BE2C (cell line): Measurements from ENCODE around the gene TIE1.

Experiments used
- DNase-seq: peaks from one replicate; pipeline ENCODE4 v3.0.0-alpha.2; 2020
- H3K27me3 ChIP-seq: fragments of 250-450 bp; sonication (Bioruptor Pico); 2 replicates; pipeline ENCODE4 v1.5.1; 2020; ENCODE audit warnings: mild to moderate bottlenecking
- H3K36me3 ChIP-seq: fragments of 250-450 bp; sonication (Bioruptor Pico); 2 replicates; pipeline ENCODE4 v1.5.1; 2020; ENCODE audit warnings: mild to moderate bottlenecking
- H3K4me1 ChIP-seq: fragments of 250-450 bp; sonication (Bioruptor Pico); 2 replicates; pipeline ENCODE4 v1.5.1; 2020
- H3K4me3 ChIP-seq: 2 replicates; pipeline ENCODE4 v1.5.1; 2011; ENCODE audit warnings: low read depth, low read length
- H3K9me3 ChIP-seq: fragments of 250-450 bp; sonication (Bioruptor Pico); 2 replicates; pipeline ENCODE4 v1.5.1; 2020
- TF ChIP-seq, protein P1 (sequence below): IDR thresholded peaks from 2 replicates; pipeline ENCODE4 v1.5.1; 2012; ENCODE audit warnings: mild to moderate bottlenecking, low read depth, low read length

TIE1 gene

DNA sequence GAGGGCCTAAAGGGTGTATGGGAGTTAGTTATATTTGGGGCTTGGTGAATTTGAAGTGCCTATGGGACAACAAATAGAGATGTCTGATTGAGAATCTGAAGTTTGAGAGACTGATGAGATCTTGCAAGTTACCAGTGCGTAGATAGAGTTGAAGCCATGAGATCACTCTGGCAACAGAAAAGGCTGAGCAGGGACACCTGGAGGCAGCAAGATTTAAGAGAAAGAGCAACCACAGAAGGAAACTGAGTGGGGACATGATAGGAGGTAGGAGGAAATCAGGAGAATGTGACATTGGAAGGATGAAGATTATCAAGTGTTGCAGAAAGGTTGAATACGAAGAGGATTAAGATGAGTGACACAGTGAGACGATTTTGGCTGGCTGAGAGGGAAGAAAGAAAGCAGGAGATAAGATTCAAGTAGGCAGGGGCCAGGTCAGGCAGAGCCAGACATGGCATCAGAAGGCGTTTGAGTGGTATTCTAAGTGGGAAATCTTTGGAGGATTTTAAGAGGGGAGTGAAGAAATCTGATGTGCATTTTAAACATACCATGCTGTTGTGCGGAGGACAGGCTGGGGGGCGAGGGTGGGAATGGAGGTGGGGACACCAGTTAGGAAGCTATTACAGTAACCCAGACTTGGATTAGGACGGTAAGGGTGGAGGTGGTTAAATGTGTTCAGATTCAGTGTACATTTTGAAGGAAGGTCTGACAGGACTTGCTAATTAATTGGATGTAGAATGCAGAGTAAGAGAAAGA, 33.8 kb downstream of the TIE1 start:
- DNase-seq = no peak
- no peaks in the 10 kb centered on the region for H3K36me3 ChIP-seq
- H3K4me1 ChIP-seq = no peaks in the 10 kb centered on the region
- H3K9me3 ChIP-seq = no peaks in the 10 kb centered on the region
- TF ChIP-seq, protein P1, sequence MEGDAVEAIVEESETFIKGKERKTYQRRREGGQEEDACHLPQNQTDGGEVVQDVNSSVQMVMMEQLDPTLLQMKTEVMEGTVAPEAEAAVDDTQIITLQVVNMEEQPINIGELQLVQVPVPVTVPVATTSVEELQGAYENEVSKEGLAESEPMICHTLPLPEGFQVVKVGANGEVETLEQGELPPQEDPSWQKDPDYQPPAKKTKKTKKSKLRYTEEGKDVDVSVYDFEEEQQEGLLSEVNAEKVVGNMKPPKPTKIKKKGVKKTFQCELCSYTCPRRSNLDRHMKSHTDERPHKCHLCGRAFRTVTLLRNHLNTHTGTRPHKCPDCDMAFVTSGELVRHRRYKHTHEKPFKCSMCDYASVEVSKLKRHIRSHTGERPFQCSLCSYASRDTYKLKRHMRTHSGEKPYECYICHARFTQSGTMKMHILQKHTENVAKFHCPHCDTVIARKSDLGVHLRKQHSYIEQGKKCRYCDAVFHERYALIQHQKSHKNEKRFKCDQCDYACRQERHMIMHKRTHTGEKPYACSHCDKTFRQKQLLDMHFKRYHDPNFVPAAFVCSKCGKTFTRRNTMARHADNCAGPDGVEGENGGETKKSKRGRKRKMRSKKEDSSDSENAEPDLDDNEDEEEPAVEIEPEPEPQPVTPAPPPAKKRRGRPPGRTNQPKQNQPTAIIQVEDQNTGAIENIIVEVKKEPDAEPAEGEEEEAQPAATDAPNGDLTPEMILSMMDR = no peak
- no peaks in the 10 kb centered on the region for H3K27me3 ChIP-seq
- no peak overlapping the region for H3K4me3 ChIP-seq

DNA sequence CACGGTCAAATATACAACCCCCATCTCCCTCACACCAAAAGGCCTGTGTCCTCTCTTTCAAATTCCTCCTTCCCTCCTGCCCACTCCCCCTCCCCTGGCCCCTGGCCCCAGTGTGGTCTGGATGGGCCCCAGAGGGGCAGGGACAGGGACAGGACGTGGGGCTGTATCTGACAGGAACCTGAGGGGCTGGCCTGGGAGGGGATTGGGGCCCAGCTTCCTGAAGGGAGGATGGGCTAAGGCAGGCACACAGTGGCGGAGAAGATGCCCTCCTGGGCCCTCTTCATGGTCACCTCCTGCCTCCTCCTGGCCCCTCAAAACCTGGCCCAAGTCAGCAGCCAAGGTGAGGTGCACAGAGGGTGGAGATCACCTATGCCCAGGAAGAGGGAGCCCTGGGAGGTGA, 36.8 kb downstream of the TIE1 start, which contains the start of gene MPL:
Gene MPL, plus strand, starts transcription at position 231 of the 400 bp plus-strand sequence. Its CDS starts 31 bp downstream, at position 262.
- no peaks in the 10 kb centered on the region for H3K27me3 ChIP-seq
- TF ChIP-seq, protein P1 = no peak
- no peaks in the 10 kb centered on the region for H3K36me3 ChIP-seq
- no peaks in the 10 kb centered on the region for H3K4me1 ChIP-seq
- H3K4me3 ChIP-seq = no peak within 1 kb of the TSS
- DNase-seq = no peak
- no peaks in the 10 kb centered on the region for H3K9me3 ChIP-seq

DNA sequence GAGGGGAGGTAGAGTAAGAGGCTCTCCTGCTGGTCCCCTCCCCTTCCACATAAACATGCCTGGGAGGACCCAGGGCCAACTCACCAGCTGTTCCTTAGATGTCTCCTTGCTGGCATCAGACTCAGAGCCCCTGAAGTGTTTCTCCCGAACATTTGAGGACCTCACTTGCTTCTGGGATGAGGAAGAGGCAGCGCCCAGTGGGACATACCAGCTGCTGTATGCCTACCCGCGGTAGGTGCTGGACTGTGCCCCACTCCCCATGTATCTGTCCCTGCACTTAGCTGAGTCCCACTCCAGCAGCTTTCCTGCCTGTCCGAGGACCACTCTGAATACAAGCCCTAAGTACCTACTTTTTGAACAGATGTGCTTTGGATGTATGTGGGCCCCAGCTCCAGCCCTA, 37.2 kb downstream of the TIE1 start:
- Histone ChIP-seq H3K9me3 (no peaks in the 10 kb centered on the region), H3K4me1 (no peaks in the 10 kb centered on the region), H3K4me3 (no peak overlapping the region), H3K36me3 (no peaks in the 10 kb centered on the region), H3K27me3 (no peaks in the 10 kb centered on the region)
- TF ChIP-seq, protein P1 = no peak
- DNase-seq = no peak

DNA sequence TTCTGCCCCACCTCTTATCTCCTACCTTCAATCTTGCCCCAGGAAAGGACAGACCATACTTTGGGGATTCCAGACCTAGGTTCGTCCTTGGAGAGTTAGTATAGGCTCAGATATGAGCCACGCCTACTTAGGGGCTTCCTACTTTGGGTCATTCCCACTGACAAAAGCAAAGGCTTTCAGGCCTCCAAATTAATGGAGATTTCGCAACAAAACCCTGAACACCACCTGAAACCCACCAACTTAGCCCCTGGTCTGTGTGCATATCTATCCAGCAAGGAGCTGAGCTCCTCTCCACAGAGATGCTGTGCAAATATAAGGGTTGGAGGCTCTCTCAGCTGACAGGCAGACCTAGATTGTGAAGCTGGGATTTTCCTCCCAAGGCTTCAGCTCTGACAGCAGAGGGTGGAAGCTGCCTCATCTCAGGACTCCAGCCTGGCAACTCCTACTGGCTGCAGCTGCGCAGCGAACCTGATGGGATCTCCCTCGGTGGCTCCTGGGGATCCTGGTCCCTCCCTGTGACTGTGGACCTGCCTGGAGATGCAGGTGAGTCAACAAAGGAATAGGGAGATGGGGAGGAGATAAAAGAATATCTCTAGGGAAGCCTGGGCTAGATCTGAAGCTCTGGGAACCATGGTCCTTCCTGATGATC, 38.9 kb downstream of the TIE1 start:
- no peak for DNase-seq

DNA sequence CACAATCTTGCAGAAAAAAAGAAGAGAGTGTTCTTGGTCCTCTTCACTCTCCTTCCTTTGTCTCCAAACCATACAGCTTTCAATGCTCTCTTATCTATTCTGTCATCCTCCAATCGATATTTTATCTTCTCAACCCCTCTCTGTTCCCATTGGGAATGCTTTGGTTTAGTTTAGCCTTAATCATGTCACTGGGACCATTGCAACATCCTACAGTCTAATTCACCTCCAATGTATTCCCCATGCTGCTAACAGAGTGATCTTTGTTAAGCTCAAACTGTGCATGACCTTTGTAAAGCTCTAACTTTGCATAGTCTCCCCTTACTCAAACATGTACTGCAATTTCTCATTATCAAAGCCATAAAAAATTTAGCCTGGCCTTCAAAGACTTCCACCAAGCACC, 39.8 kb downstream of the TIE1 start:
- DNase-seq = no peak
- Histone ChIP-seq H3K27me3 (no peaks in the 10 kb centered on the region), H3K4me1 (no peaks in the 10 kb centered on the region), H3K9me3 (no peaks in the 10 kb centered on the region), H3K36me3 (no peaks in the 10 kb centered on the region), H3K4me3 (no peak overlapping the region)
- TF ChIP-seq, protein P1 = no peak

More for the DNA sequence above, 38.9 kb downstream of the TIE1 start:
- TF ChIP-seq, protein P1 = no peak
- Histone ChIP-seq H3K9me3 (no peaks in the 10 kb centered on the region), H3K36me3 (no peaks in the 10 kb centered on the region), H3K4me1 (no peaks in the 10 kb centered on the region), H3K27me3 (no peaks in the 10 kb centered on the region), H3K4me3 (no peak overlapping the region)
